B cell (primary cell): Measurements from ENCODE around the gene ZNF230. TPM values are rescaled to one million over a fixed set of nuclear protein-coding genes. Genes with fewer than 3 reads are reported as not detected.

Source experiments
- ATAC-seq: fragments of 200-7000 bp; cut with Tn5 transposase; one replicate; pipeline ENCODE4 v1.10.0; 2021; ENCODE audit warnings: low read depth, mild to moderate bottlenecking, moderate number of reproducible peaks, moderate library complexity
- CTCF ChIA-PET: fragments of 350-600 bp; sonication (Branson Sonifier 250); formaldehyde crosslinking; loops from one replicate; lab custom pipeline; 2021; ENCODE audit warnings: antibody characterized with exemption, inconsistent platforms; lab: Charles Lee
- POLR2A ChIA-PET: fragments of 350-600 bp; sonication (Branson Sonifier 250); formaldehyde crosslinking; loops from one replicate; lab custom pipeline; 2021; ENCODE audit warnings: antibody characterized with exemption; lab: Charles Lee
- DNase-seq: peaks from one replicate; pipeline ENCODE4 v3.0.0; 2013
- H2AFZ ChIP-seq: 2 replicates; pipeline ENCODE4 v1.6.1; 2012; ENCODE audit warnings: mild to moderate bottlenecking, low read depth, low read length; ENCODE audit not compliant: insufficient read depth, poor library complexity, severe bottlenecking
- H3K27ac ChIP-seq, 2 donors: 1 replicate in 1 of 2; 2 replicates in 1 of 2; pipeline ENCODE4 v1.5.1; 2012 to 2013; ENCODE audit warnings: low read length in 2 of 2, mild to moderate bottlenecking in 2 of 2, moderate library complexity in 1 of 2
- H3K27me3 ChIP-seq, 4 experiments: fragments of 200-600 bp in 1 of 4; sonication (generic) in 1 of 4; replicated peaks in 1 of 4; 1 replicate in 2 of 4; 2 replicates in 2 of 4; pipeline versions ENCODE4 v1.6.1 to v1.7.0; 2013 to 2016; ENCODE audit warnings: low read length in 3 of 4, mild to moderate bottlenecking in 2 of 4, mixed read lengths in 1 of 4, moderate library complexity in 1 of 4; ENCODE audit not compliant: insufficient read depth in 4 of 4, control insufficient read depth in 3 of 4; ENCODE audit errors: control extremely low read depth in 1 of 4
- H3K36me3 ChIP-seq, 2 experiments: replicated peaks in 1 of 2; 1 replicate in 1 of 2; 2 replicates in 1 of 2; pipeline versions ENCODE4 v1.6.1 to v1.7.1; 2013; ENCODE audit warnings: low read length in 1 of 2; ENCODE audit not compliant: insufficient read depth in 2 of 2, control insufficient read depth in 1 of 2; ENCODE audit errors: control extremely low read depth in 1 of 2, extremely low read depth in 1 of 2
- H3K4me1 ChIP-seq, 2 donors: fragments of 200-600 bp in 1 of 2; sonication (generic) in 1 of 2; 1 replicate in 1 of 2; 2 replicates in 1 of 2; pipeline versions ENCODE4 v1.5.1 to v1.6.1; 2013 to 2017; ENCODE audit warnings: low read length in 2 of 2; ENCODE audit not compliant: control insufficient read depth in 2 of 2, insufficient read depth in 2 of 2
- H3K4me2 ChIP-seq: replicated peaks from 2 replicates; pipeline ENCODE3; 2012; ENCODE audit warnings: mild to moderate bottlenecking, low read depth, low read length; ENCODE audit not compliant: poor library complexity, severe bottlenecking
- H3K4me3 ChIP-seq, 5 experiments: fragments of 200-600 bp in 1 of 5; sonication (generic) in 1 of 5; 1 replicate in 3 of 5; 2 replicates in 2 of 5; pipeline versions ENCODE4 v1.5.1 to v1.7.0; 2011 to 2016; ENCODE audit warnings: low read length in 4 of 5, mild to moderate bottlenecking in 4 of 5, low read depth in 2 of 5, control low read depth in 1 of 5, moderate library complexity in 1 of 5; ENCODE audit not compliant: insufficient read depth in 1 of 5; ENCODE audit errors: control extremely low read depth in 1 of 5, extremely low read depth in 1 of 5
- H3K79me2 ChIP-seq: fragments of 200-600 bp; sonication (generic); one replicate; pipeline ENCODE4 v1.6.0; 2016; ENCODE audit warnings: low read length; ENCODE audit not compliant: control insufficient read depth, insufficient read depth
- H3K9ac ChIP-seq: fragments of 200-600 bp; sonication (generic); 2 replicates; pipeline ENCODE4 v1.6.1; 2017; ENCODE audit warnings: mild to moderate bottlenecking, low read length, moderate library complexity
- H3K9me3 ChIP-seq, 3 donors: one replicate each; pipeline versions ENCODE4 v1.6.1 to v1.7.1; 2013; ENCODE audit warnings: low read length in 2 of 3; ENCODE audit not compliant: control insufficient read depth in 2 of 3, insufficient read depth in 1 of 3; ENCODE audit errors: control extremely low read depth in 1 of 3
- H4K20me1 ChIP-seq: 2 replicates; pipeline ENCODE4 v1.6.0; 2012; ENCODE audit warnings: mild to moderate bottlenecking, low read length; ENCODE audit not compliant: insufficient read depth, control insufficient read depth, poor library complexity, severe bottlenecking
- H3K27ac Mint-ChIP-seq: one replicate; pipeline ENCODE4 v1.8.0; 2021; ENCODE audit warnings: mixed read lengths
- H3K27me3 Mint-ChIP-seq: one replicate; pipeline ENCODE4 v1.8.0; 2021; ENCODE audit warnings: mixed read lengths
- H3K4me1 Mint-ChIP-seq: one replicate; pipeline ENCODE4 v1.8.0; 2021; ENCODE audit warnings: mixed read lengths
- H3K4me3 Mint-ChIP-seq: one replicate; pipeline ENCODE4 v1.8.0; 2021; ENCODE audit warnings: mixed read lengths
- H3K9me3 Mint-ChIP-seq: one replicate; pipeline ENCODE4 v1.8.0; 2022; ENCODE audit warnings: mixed read lengths; ENCODE audit not compliant: insufficient read depth
- CTCF ChIP-seq: fragments of 200-600 bp; IDR thresholded peaks from one replicate; pipeline ENCODE4 v1.8.0; 2022; ENCODE audit warnings: antibody characterized with exemption, mild to moderate bottlenecking
- EZH2 ChIP-seq: IDR thresholded peaks from 2 replicates; pipeline ENCODE4 v1.6.1; 2012; ENCODE audit warnings: borderline replicate concordance, low read depth, mild to moderate bottlenecking, moderate library complexity, low read length; ENCODE audit not compliant: insufficient read depth, poor library complexity, severe bottlenecking
- WGBS: methylation state at CpG from one replicate; pipeline ENCODE4 v1.1.5; 2013; ENCODE audit warnings: missing lambda C conversion rate; ENCODE audit not compliant: insufficient coverage; 5-methylcytosine and 5-hydroxymethylcytosine counted together
- intact Hi-C: fragments of 100-400 bp; cut with micrococcal nuclease; formaldehyde crosslinking; loops from one replicate; pipeline ENCODE4 v1.10.0; 2022
- polyA minus RNA-seq: library from RNA; depleted of rRNA, polyadenylated mRNA; stranded (reverse); fragments of >200 nt; gene quantifications from 2 replicates; pipeline ENCODE4 v1.2.3, GENCODE V29; 2012
- polyA plus RNA-seq: library from polyadenylated mRNA; depleted of rRNA; stranded (reverse); fragments of >200 nt; gene quantifications from 2 replicates; pipeline ENCODE4 v1.2.3, GENCODE V29; 2012
- total RNA-seq, 2 donors: library from RNA; stranded (reverse); fragments of 120-200 nt in 1 of 2; gene quantifications; 1 replicate in 1 of 2; 2 replicates in 1 of 2; pipeline versions ENCODE4 v1.2.3 to v1.2.4, GENCODE V29; 2013 to 2022

The ZNF230 gene
- total RNA-seq (16.8 TPM in 2 replicates), polyA plus RNA-seq (3.6 and 3.7 TPM in 2 replicates), polyA minus RNA-seq (3.6 and 3.8 TPM in 2 replicates)
- total RNA-seq (2013): 8.3 TPM

GRCh38 chr19:44002566-44003460, at the start of gene ZNF230:
TSS of gene ZNF230 (plus strand) at chr19:44002957. CDS start at chr19:44007079, 4,122 bp downstream.
- Histone ChIP-seq H3K4me1 (peaks cover 13 to 14% of the 10 kb centered on the region in 2 donors), H3K4me3 (peak within 1 kb of the TSS; percentile 75 to 96 (median 89)), H3K9me3 (peaks cover 4 to 21% (median 8%) of the 10 kb centered on the region in 3 donors), H2AFZ (peak within 1 kb of the TSS; percentile 100), H3K27me3 (no peaks in the 10 kb centered on the region), H3K27ac (peak within 1 kb of the TSS; percentile 67 to 78), H3K9ac (peak within 1 kb of the TSS; percentile 93), H3K4me2 (peak within 1 kb of the TSS; percentile 92), H4K20me1 (no peaks in the 10 kb centered on the region), H3K36me3 (peaks cover 2 to 14% of the 10 kb centered on the region in 2 experiments), H3K79me2 (peaks cover 23% of the 10 kb centered on the region)
- WGBS: under 1% methylated on average over 35 of the region's 48 CpGs
- peak within 1 kb of the TSS; percentile 95 for H3K27ac Mint-ChIP-seq
- no peaks in the 10 kb centered on the region for H3K27me3 Mint-ChIP-seq
- ATAC-seq (peak; percentile 95), DNase-seq (peak; percentile 92)
- POLR2A ChIA-PET: interaction anchor here (0.5 to 1.0 kb wide), 2 partner anchors 23 to 759 kb away, joined by 3 to 5 read pairs; no protein-coding TSS in a partner anchor
- peaks cover 18% of the 10 kb centered on the region for H3K9me3 Mint-ChIP-seq
- H3K4me1 Mint-ChIP-seq: peaks cover 19% of the 10 kb centered on the region
- CTCF ChIA-PET: interaction anchor here (0.5 to 1.4 kb wide), 3 partner anchors 93 to 362 kb away, joined by 3 to 5 read pairs (median 4); no protein-coding TSS in a partner anchor
- TF ChIP-seq CTCF (no peak), EZH2 (no peak)
- intact Hi-C loops: loop anchor here (1.0 to 5.0 kb wide), 13 partner anchors 20 to 497 kb away; partner anchors contain the start of genes ZNF180, ZNF221, ZNF222 and ZNF224
- H3K4me3 Mint-ChIP-seq: peak within 1 kb of the TSS; percentile 99
